GM19035 (cell line): ENCODE measurements around the gene TP53I11.
A peak's percentile ranks its signal among the peaks of the same experiment; 100 is the strongest.

Experiments
- ATAC-seq: cut with Tn5 transposase; IDR thresholded peaks from one replicate; pipeline ENCODE4 v1.9.1; 2021; ENCODE audit not compliant: unreplicated experiment

The TP53I11 gene

DNA sequence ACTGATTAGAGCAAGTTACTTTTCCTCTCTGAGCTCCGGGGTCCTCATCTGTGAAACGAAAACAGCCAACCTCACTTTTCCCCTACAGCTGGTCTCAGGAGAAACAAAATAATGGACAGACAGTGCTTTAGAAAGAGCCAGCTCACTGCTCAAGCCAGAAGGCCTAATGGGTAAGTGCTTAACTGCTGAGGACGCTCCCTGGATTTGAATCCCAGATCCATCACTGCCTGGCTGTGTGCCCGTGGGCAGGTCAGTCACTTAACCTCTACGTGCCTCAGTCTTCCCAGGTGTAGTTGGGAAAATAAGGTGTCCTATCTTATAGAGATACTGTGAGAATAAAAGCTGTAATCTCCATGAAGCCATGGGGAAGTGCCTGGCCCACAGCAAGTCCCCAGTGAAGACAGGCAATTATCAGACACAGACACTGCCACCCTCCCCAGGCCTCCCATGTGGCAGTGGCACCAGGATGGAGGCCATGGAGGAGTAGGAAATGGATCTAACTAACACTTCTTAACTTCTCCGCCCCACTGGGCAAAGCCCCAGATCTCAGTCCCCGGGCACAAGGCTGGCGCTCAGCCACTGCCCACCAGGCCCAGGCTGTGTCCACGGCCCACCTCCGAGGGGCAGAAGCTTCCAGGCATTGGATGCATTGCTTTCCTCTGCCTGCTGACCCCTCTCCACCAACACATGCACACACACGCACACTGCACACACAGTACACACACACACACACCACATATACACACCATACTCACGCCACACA is 9.2 kb downstream of the TP53I11 start:
- no peak for ATAC-seq

- no peak for ATAC-seq
Measured at GRCh38 chr11:44940835-44941234, 9.8 kb downstream of the TP53I11 start.

DNA sequence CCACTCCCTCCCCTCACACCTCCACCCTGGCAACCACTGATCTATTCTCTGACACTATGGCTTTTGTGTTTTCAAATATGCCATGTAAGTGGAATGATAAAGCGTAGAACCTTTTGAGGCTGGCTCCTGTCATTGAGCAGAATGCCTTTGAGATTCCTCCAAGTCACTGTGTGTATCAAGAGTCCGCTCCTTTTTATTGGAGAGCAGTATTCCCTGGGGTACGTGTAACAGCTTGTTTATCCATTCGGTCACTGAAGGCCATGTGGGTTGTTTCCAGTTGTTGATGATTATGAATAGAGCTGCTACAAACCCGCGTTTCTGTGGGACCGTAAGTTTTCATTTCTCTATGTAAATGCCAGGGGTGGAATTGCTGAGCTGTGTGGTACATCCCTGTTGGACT is 10.3 kb downstream of the TP53I11 start:
- ATAC-seq, result no peak

DNA sequence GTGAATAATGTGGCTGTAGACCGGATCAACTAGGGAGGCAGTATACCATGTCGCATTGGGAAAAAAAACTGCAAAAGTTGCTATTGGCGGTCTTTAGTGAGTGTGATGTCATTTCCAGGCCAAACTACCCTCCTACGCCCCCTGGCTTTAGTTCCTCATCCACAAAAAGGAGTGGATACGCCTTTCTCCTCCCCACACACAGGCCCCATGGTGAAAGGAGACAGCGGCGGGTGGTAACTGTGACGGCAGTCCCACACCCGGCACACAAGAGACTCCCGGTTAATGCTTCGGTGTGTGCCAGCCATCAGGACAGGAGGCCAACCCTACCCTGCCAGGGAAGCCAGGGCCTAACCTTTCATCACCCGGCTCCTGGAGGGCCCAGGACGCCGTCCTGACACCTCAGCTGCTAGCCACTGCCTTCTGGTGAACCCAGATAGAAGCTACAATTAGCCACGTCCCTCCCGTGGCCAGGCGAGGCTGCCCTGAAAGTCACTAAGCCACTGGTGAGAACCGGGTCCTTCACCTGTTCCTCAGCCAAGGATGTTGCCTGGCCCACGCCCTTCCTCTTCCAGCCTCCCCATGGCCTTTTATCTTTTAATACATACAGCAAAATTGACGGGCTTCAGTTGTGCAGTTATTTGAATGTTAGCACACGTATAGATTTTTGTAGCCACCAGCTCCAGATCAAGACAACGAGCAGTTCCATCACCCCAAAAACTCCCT is 10.8 kb downstream of the TP53I11 start:
- ATAC-seq, result no peak

GRCh38 chr11:44938066-44938691 is 12.5 kb downstream of the TP53I11 start:
- ATAC-seq, result no peak

DNA sequence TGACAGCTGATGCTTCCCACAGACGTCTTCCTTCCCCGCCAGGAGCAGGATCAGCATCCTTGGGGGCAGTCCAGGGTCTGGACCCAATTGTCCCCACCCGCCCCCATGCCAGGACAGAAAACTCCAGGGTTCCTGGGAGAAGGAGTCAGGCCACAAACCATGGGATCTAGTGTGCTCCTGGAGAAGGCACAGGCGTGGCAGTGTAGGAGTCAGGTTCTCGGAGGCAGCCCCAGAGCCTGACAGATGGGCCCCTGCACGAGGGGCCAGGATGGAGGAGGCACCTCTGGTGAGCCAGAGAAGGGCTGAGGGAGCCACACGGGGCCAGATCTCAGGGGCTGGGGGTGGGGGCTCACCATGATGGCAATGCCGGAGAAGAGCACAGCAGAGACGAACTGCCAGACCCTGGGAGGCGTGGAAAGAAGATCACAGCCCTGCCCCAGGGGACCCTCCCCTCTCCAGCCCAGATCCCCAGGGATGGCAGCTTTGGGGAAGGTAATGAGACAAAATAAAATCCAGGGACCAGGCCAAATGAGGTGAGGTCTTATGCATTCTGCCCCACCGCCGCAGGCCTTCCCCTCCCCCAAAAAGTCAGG is 13.6 kb downstream of the TP53I11 start:
- no peak for ATAC-seq

DNA sequence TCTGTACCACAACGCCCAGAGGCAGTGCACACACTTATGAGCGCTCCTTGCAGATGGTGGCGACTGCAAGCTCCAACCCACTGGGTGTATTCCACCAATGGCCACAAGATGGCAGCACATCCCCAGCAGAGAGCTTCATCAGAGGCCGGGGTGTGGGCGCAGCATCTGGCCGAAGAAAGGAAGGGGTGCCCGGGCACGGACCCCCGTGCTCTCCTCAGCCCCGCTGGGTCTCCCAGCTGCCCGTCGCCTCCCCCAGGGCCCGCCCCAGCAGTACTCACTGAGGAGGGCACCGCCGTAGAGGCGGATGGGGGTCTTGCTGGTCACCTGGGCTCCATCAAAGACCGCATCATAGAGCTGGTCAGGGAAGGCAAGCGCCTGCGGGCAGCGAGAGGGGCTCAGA is 14.2 kb downstream of the TP53I11 start:
- ATAC-seq, result peak; percentile 66

- no peak for ATAC-seq
Measured at GRCh38 chr11:44934735-44935250, 15.9 kb downstream of the TP53I11 start.

GRCh38 chr11:44934110-44934509 is 16.6 kb downstream of the TP53I11 start:
- no peak for ATAC-seq

- no peak for ATAC-seq
Measured at GRCh38 chr11:44931466-44931865, 19.2 kb downstream of the TP53I11 start.

DNA sequence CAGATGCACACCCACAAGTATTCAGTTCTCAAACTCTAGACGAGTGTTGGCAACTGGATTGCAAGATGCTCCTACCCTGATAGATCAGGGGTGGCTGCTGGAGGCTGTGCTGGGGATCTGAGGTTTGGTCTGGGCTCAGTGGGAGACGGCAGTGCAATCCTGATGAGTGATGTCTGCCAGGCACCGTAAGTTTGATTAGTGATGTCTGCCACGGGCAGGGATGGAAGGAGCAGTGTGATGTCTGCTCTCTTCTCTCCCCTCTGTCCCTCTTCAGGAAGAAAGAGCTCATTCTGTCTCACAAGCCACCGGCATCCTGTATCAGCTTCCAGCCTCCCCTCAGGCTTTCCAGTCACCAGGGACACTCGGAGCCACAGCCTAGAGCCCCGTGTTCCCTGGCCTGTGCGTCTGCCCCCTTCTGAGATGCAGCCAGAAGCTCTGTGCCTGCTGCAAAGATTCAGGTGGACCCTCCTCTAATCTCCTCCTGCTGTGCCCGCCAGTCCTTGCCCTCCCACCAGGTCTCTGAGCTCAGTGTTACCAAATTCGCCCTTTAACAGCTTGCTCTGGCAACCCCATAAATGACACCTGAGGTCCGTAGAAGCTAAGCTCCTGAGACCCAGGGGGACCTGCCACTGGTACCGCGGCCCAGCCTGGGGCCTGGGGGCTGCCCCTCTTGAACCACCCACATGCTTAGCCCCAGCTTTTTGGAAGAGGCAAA is 19.9 kb downstream of the TP53I11 start:
- no peak for ATAC-seq

DNA sequence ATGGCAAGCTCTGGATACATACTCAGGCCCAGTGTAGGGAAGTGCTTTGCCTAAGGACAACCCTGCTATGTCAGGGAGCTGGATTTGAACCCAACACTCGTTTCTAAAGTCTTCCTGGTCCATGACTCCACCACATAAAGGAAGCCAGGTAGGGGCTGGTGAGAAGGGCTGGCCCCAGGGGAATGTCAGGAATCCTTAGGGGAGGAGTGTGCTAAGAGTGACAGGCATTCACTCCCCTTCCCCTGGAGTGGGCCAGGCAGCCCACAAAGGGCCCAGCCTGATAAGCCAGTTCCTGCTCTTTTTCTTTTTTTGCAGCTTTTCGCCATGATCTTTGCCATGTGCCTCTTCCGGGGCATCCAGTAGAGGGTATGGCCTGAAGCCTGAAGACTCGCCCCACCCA is 21.9 kb downstream of the TP53I11 start:
- no peak for ATAC-seq

- no peak for ATAC-seq
Measured at GRCh38 chr11:44928144-44928543, 22.5 kb downstream of the TP53I11 start.

GRCh38 chr11:44927174-44927661 is 23.5 kb downstream of the TP53I11 start:
- no peak for ATAC-seq

DNA sequence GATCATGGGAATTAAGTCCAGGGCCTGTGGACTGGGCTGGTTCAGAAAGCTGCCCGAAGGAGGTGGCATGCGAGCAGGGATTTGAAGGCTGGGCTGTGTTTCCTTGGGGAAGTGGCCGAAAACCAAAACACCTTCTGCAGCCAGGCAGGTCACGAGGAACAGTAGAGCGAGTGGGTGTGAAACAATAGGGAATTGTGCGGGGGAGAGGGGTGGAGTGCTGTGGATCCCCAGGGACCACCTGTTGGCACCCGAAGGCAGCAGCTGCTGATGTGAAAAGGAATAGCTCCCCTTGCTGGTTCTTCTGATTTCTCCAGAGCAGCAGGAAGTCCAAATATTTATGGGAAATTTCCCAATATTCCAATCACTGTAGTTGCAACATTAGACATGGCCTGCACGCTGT is 24.6 kb downstream of the TP53I11 start:
- no peak for ATAC-seq

DNA sequence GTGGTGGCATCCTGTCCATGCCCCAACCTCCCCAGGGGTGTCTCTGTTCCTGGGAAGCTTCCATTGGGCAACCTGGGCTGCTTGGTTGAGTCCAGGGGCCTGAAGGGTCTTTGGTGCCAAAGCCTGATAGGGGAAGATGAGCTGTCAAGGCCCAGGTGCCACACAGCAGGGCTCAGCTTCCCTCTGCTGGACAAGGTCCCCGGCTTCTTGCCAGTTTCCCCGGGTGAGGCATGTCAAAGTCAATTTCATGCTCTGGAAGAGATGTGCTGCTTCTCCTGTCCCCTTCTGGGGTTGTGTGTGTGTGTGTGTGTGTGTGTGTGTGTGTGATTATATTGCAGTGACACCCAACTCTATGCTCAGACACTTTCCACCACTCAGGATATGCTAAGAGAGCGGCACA is 26.9 kb downstream of the TP53I11 start:
- no peak for ATAC-seq

DNA sequence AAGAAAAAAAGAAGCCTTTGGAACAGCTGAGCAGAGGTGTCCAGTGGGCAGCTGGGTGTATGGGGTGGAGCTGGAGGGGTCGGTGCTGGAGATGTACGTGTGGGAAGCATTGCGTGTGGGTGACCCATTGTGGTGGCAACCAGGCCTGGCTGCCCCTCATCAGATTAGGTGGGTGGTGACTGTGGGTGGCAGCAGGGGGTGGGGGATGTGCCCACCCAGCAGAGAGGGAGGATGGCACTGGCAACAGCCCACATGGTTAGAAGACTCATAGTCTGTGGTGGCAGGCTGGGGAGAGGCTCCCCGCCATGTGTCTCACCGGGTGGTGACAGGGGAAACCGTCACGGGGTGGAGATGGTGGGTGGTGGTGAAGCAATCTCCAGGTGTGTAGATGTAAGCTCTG is 27.6 kb downstream of the TP53I11 start:
- no peak for ATAC-seq

DNA sequence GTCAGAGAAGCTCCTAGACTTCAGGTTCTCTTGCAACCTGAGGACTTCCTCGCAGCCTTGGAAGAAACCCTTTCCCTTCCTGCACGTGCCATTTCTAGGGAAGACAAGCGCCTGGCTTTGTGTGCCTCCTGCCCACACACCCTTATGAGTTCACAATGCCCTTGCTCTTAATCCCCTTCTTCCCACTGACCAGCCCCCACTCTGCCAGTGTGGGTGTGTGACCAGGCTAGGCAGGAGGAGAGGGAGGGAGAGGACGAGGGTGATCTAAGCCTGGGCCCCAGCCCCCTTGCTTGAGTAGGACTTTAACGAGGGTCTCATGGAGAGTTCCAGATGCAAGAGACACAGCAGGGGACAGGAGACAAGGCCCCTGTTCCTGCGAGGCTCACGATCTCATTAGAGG is 30.2 kb downstream of the TP53I11 start:
- no peak for ATAC-seq

DNA sequence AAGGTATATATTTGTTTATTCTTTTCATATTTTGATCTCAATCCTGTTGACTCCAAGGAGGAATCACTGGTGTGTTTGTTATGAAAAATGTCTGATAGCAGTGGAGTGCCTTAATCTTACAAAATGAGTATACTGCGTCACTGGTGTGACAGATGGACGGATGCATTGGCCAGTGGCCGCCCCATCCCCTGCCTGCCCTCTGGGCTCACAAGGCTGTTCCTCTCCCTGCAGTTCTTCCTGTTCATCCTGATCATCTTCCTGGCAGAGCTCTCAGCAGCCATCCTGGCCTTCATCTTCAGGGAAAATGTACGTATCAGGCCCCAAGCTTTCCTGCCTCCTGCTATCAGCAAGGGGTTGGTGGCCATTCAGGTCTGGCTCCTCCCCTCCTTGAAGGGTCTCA is 32.9 kb downstream of the TP53I11 start:
- ATAC-seq, result no peak

- ATAC-seq, result no peak
Measured at GRCh38 chr11:44916801-44917385, 33.8 kb downstream of the TP53I11 start.
